Eye (tissue), 1 donor: ENCODE measurements around the gene CRKL.
A peak's percentile ranks its signal among the peaks of the same experiment; 100 is the strongest.
"Not testable (repeated sequence)": the region's sequence is repeated elsewhere in the genome, so short reads cannot be mapped to it uniquely, and the experiment has no call there.

ENCODE experiments used
- DNase-seq: peaks from one replicate; pipeline ENCODE4 v3.0.0-alpha.2; 2015

The CRKL gene

GRCh38 chr22:20967697-20968211, 50.5 kb downstream of the CRKL start:
- peak; percentile 81 for DNase-seq

GRCh38 chr22:20968281-20968977, 51.2 kb downstream of the CRKL start:
- no peak for DNase-seq

GRCh38 chr22:20970939-20971657, 53.9 kb downstream of the CRKL start:
- DNase-seq, result peak; percentile 51

- DNase-seq, result not testable (repeated sequence)
These were observed 54.9 kb downstream of the CRKL start for GRCh38 chr22:20972014-20972694.

- no peak for DNase-seq
These were observed 55.8 kb downstream of the CRKL start for GRCh38 chr22:20972933-20973577.

GRCh38 chr22:20973634-20974286, 56.6 kb downstream of the CRKL start:
- no peak for DNase-seq

- DNase-seq, result no peak
These were observed 57.2 kb downstream of the CRKL start for GRCh38 chr22:20974336-20974955.

- DNase-seq, result no peak
These were observed 58.5 kb downstream of the CRKL start for GRCh38 chr22:20975541-20976290.

- DNase-seq, result no peak
These were observed 59.2 kb downstream of the CRKL start for GRCh38 chr22:20976291-20976877.

- DNase-seq, result no peak
These were observed 59.8 kb downstream of the CRKL start for GRCh38 chr22:20977019-20977418.

GRCh38 chr22:20977516-20978170, 60.4 kb downstream of the CRKL start:
- no peak for DNase-seq

GRCh38 chr22:20978419-20978818, 61.2 kb downstream of the CRKL start:
- DNase-seq, result no peak

GRCh38 chr22:20979243-20979809, 62.1 kb downstream of the CRKL start:
- DNase-seq, result peak; percentile 84

GRCh38 chr22:20979940-20980453, 62.8 kb downstream of the CRKL start:
- DNase-seq, result no peak

GRCh38 chr22:20980523-20980922, 63.3 kb downstream of the CRKL start:
- DNase-seq, result no peak

GRCh38 chr22:20980938-20981722, 63.9 kb downstream of the CRKL start:
- DNase-seq, result no peak

GRCh38 chr22:20981787-20982562, 64.8 kb downstream of the CRKL start, which contains the start of gene LZTR1:
TSS of gene LZTR1 (plus strand) at chr22:20982297. CDS start at chr22:20982372, 75 bp downstream.
- peak; percentile 93 for DNase-seq

- DNase-seq, result no peak
These were observed 65.3 kb downstream of the CRKL start for GRCh38 chr22:20982563-20982882.
